HG03064 (cell line): ENCODE data around the gene HNRNPD.
A peak's percentile ranks its signal among the peaks of the same experiment; 100 is the strongest.
"Not testable (repeated sequence)": the region's sequence is repeated elsewhere in the genome, so short reads cannot be mapped to it uniquely, and the experiment has no call there.

Source experiments
- ATAC-seq: cut with Tn5 transposase; IDR thresholded peaks from one replicate; pipeline ENCODE4 v1.9.1; 2021; ENCODE audit warnings: low read depth; ENCODE audit not compliant: unreplicated experiment

HNRNPD gene

GRCh38 chr4:82376109-82376508 is 2.3 kb upstream of the HNRNPD start:
- no peak for ATAC-seq

- ATAC-seq = peak; percentile 20
Observed at GRCh38 chr4:82373486-82373815, 340 bp downstream of the HNRNPD start.

- no peak for ATAC-seq
Observed at GRCh38 chr4:82372517-82373485, 990 bp downstream of the HNRNPD start.

GRCh38 chr4:82371497-82371896 is 2.3 kb downstream of the HNRNPD start:
- no peak for ATAC-seq

- ATAC-seq = no peak
Observed at GRCh38 chr4:82367438-82368097, 6.2 kb downstream of the HNRNPD start.

GRCh38 chr4:82366431-82366830 is 7.4 kb downstream of the HNRNPD start:
- not testable (repeated sequence) for ATAC-seq

GRCh38 chr4:82363896-82364487 is 9.8 kb downstream of the HNRNPD start:
- ATAC-seq = no peak

- ATAC-seq = no peak
Observed at GRCh38 chr4:82362565-82362964, 11.2 kb downstream of the HNRNPD start.

GRCh38 chr4:82360298-82361177 is 13.3 kb downstream of the HNRNPD start:
- no peak for ATAC-seq

- no peak for ATAC-seq
Observed at GRCh38 chr4:82358847-82359246, 14.9 kb downstream of the HNRNPD start.

GRCh38 chr4:82357640-82358039 is 16.2 kb downstream of the HNRNPD start:
- no peak for ATAC-seq

- no peak for ATAC-seq
Observed at GRCh38 chr4:82354788-82355187, 19.0 kb downstream of the HNRNPD start.

- ATAC-seq = no peak
Observed at GRCh38 chr4:82352825-82353366, 20.9 kb downstream of the HNRNPD start.

- no peak for ATAC-seq
Observed at GRCh38 chr4:82352118-82352824, 21.5 kb downstream of the HNRNPD start.

- no peak for ATAC-seq
Observed at GRCh38 chr4:82346126-82346525, 27.7 kb downstream of the HNRNPD start.

GRCh38 chr4:82335043-82335442 is 38.7 kb downstream of the HNRNPD start:
- ATAC-seq = no peak

GRCh38 chr4:82333641-82334040 is 40.1 kb downstream of the HNRNPD start:
- ATAC-seq = not testable (repeated sequence)

- ATAC-seq = no peak
Observed at GRCh38 chr4:82331814-82332213, 42.0 kb downstream of the HNRNPD start.

- ATAC-seq = no peak
Observed at GRCh38 chr4:82320351-82320750, 53.4 kb downstream of the HNRNPD start.

GRCh38 chr4:82303063-82303462 is 70.7 kb downstream of the HNRNPD start:
- ATAC-seq = not testable (repeated sequence)
